Activated CD4-positive, alpha-beta T cell treated with anti-CD3 and anti-CD28 coated beads for 48 hours (primary cell): ENCODE results near the gene LRFN2.

Experiments used
- DNase-seq: peaks from one replicate; pipeline ENCODE4 v3.0.0-alpha.2; 2020

LRFN2 gene

DNA sequence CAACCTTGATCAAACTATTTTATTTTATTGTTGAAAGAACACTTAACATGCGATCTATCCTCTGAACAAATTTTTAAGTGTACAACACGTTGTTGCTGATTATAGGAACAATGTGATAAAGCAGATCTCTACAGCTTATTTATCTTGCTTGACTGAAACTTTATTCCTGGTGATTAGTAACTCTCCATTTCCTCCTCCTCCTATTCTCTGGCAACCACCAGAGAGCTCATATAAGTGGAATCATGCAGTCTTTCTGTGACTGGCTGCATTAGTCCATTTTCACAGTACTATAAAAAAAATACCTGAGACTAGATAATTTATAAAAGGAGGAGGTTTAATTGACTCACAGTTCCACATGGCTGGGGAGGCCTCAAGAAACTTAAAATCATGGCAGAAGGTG, 218.1 kb downstream of the LRFN2 start:
- DNase-seq: no peak

GRCh38 chr6:40362859-40363258, 224.3 kb downstream of the LRFN2 start:
- no peak for DNase-seq

DNA sequence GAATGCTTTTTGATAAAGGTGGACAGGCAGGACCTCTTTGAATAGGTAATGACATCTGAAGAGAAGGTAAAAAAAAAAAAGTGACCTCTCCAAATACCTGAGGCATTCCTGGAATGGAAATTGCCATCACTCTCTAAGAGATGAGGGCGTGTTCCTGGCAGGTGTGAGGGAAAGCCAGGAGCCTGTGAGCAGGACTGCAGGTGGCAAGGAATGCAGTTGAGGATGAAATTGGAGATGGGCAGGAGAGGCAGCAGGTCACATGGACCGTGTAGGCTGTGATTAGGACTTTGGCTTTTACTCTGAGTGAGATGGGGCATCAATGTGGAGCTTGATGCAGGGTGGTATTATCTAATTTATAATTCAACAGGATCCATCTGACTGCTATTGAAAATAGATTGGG, 227.4 kb downstream of the LRFN2 start:
- no peak for DNase-seq

GRCh38 chr6:40358473-40359460, 228.4 kb downstream of the LRFN2 start:
- DNase-seq: no peak

DNA sequence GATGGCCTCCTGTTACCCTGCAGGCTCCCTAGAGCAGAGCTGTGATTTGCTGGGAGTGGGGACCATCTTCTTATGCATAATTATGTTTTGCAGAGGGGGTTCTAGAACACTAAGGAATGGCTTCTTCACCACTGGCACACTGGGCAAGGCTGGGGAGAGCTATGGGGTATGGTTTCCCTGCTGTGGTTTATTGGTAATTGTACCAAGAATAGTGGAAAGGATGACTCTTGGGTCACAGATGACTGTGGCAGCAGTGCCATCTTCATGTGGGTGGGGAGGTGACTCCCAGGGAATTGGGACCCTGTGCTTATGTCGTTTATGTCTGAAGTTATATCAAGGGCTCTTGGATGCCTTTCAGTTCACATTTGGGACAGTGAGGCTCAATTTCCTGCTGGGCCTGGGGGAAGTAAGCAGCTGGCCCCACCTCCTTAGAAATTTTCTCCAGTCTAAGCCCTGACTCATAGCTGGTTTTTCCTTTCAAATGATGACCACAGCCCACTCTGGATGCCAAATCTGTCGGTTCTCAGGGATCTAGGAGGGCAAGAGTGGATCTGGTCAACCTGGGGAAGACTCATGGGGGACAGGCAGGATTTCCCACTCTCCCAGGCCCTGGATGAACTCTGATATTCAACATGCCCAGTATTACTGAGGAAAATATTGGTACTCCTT, 230.8 kb downstream of the LRFN2 start:
- DNase-seq: peak; percentile 22

GRCh38 chr6:40355532-40355931, 231.6 kb downstream of the LRFN2 start:
- no peak for DNase-seq

- DNase-seq: no peak
Observed at GRCh38 chr6:40355066-40355465, 232.1 kb downstream of the LRFN2 start.

DNA sequence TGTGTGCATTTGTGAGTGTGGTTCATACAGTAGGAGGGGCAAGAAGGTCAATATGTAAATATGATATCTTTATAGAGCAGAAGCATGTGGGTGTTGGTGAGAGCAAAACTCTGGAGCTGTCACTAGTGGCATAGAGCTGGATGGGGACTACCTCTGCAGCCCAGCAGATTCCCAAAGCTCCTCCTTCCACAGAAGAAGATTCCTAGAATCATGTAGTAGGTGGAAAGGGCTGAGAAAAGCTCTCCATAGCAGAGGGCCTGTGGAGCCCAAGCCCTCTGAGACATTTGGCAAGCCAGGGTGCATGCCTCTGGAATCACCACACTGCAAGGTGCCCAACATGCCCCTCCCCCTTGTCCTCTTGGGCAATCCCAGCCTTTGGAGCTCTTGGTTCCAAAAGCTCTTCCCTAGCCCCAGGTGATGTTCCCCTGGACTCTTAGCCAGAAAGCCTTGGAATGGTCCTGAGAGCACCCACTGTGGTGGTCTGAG, 233.2 kb downstream of the LRFN2 start:
- no peak for DNase-seq

GRCh38 chr6:40353197-40353966, 233.8 kb downstream of the LRFN2 start:
- DNase-seq: no peak

DNA sequence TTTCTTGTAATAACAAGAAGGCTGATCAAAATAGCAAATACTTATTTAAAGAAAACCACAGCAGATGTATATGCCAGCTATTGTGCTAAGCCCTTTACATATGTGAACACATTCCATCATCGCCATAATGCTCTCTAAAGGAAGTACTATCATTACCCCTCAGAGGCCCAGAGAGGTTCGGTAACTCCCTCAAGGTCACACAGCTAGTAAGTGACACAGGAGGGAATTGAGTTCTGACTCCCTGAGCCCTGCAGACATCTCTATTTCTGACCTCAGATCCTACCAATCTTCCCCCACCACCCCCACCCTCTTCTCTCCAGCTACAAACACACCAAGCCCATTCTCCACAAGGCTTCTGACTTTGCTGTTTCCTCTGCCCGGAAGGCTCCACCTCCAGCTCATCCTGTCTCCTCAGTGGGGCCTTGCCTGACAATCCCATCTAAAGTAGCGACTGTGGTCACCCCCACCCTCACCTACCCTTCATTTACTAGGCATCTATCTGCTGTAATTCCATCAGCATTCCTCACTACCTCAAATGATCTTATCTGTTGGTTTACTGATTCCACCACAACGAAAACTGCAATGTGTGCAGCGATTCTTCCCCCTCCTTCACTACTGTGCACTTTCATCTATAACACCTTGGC, 234.5 kb downstream of the LRFN2 start:
- DNase-seq: no peak

GRCh38 chr6:40352006-40352405, 235.2 kb downstream of the LRFN2 start:
- DNase-seq: no peak

DNA sequence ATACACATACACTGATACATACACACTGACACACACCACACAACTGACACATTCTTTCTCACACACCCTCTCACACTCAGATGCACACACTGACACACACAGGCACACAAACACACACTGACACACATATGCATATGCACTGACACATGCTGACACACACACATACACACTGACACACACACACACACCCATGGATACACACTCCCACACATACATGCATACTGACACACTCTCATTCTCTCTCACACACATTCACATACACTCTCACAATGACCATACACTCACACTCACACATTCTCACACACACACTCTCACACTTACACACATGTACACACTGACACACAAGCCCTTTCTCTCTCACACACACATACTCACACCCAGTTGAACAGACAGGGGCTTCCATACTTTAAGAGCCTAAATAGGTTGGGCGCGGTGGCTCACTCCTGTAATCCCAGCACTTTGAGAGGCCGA, 236.4 kb downstream of the LRFN2 start:
- no peak for DNase-seq

DNA sequence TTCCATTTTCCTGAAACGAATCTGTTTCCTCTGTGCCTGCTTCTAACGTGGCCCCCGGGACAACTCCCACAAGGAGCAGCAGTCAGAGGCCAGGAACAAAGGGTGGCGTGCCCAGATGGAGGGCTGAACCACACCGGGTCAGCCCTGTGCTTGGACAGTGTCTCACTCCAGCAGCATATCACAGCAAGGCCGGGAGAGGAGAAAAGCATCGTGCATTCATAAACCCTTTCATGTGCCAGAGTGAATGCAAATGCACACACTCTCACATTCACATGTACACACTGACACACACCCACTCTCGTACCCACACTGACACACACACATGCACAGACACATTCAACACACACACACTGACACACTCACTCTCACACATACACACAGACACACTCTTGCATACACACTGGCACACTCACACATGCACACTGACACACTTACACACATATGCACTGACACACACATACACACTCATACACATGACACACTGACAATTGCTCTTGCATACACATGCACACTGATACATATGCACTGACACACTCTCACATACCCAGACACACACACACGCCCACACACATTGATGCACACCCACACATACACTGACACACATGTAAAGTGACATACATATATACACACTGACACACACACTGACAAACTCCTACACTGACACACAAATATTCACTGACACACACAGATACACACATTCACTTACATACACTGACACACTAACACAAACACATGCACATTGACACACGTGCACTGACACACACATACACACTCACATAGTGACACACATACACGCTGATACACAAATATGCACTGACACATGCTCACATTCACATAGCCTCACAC, 237.0 kb downstream of the LRFN2 start:
- no peak for DNase-seq

DNA sequence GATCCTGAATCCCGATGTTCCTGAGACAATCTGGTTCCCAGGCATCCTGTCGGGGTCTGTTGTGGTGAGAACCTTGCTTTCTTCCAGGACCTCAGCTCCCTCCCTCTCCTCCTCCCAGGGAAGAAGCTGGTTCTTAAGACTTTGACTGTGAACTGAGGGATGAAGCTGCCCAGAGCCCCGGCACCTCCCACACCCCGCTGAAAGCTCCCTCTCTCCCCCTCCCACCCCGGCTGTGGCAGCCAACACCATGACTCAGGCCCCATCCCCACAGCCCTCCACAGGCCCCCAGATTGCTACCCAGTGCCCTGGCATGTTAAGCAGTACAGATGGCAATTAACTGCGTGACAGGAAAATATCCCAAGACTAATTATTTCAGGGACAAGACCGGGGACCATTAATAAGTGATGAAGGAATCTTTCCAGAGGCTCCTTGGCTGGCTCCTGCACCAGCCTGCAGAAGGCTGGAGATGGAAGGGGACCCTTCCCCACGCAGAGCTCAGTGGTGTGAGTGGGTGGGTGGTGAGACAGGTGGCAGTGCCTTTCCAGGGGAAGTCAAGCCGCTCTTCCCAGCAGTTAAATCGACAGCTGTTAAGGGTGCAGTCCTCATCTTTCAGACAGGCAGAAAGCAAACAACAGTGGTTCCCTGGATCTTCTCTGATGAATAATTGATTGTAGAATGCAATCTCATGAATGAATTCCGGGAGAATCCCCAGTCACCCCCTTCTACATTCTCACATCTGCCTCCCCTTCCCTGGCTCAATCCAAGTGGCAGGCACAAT, 237.9 kb downstream of the LRFN2 start:
- DNase-seq: no peak

GRCh38 chr6:40348591-40348990, 238.6 kb downstream of the LRFN2 start:
- DNase-seq: no peak

DNA sequence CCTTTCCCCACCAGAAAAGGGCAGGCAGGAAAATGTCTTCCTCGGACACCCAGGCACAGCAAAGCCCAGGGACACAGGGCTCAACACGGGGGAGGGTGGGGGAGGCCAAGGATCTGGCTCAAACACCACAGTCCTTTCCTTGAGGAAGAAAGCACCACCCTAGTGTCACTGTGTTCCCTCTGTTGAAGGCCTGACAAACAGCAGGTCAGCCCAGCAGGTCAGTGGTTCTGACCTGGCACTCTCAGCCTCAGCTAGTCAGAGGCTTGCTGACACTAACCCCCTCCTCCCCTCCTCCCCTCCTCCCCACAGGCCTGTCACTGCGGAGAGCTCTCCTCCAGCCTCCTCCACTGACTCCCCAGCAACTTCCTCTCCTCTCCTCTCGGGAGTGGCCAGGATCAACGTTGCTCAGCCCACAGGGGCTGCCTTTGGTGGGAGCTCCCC, 239.6 kb downstream of the LRFN2 start:
- no peak for DNase-seq

DNA sequence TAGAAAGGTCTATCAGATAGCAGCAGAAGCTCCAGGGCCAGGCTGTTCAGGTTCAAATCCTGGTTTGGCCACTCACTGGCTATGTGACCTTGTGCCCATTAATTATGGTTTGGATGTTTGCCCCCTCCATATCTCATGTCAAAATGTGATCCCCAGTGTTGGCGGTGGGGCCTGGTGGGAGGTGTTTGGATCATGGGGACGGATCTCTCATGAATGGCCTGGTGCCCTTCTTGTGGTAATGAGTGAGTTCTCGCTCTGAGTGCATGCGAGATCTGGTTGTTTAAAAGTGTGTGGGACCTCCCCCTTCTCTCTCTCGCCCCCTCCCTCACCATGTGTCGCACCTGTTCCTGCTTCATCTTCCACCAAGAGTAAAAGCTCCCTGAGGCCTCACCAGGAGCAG, 240.9 kb downstream of the LRFN2 start:
- DNase-seq: no peak

DNA sequence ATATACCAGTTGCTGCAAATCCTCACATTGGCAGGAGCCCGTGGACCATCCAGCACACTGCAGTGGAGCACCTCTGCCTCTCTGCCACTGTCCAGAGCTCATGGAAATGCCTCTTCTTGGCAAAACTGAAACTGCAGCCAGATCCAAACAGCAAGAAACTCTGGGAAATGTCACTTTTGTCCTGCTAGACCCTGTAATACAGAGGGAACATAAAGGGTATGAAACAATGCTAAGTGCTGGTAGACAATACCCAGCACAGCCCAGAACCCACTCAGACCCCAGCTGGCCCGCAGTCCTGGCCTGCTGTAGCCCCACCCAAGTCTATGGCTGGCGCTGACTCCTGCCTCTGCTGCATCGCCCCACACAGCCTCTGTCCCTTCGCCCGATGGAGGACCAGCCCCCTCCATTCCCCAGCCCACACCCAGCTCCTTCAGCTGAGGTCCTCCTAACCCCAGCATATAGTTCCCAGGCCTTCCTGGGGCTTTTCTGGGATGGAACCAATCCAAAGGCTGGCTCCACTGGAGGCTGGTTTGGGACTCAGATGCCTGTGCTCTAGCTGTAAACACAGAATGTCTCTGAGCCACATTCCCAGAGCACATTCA, 242.5 kb downstream of the LRFN2 start:
- DNase-seq: no peak

- no peak for DNase-seq
Observed at GRCh38 chr6:40343877-40344565, 243.1 kb downstream of the LRFN2 start.
